Mucosa of stomach (tissue), 1 donor: Measurements from ENCODE around the gene POM121C.
"Not testable (repeated sequence)": the region's sequence is repeated elsewhere in the genome, so short reads cannot be mapped to it uniquely, and the experiment has no call there.

Experiments used
- H3K27me3 ChIP-seq: one replicate; pipeline ENCODE4 v1.7.0; 2013; ENCODE audit warnings: mild to moderate bottlenecking, low read length; ENCODE audit not compliant: control insufficient read depth, insufficient read depth
- H3K36me3 ChIP-seq: one replicate; pipeline ENCODE4 v1.7.0; 2013; ENCODE audit warnings: low read length; ENCODE audit not compliant: control insufficient read depth, insufficient read depth
- H3K4me1 ChIP-seq: one replicate; pipeline ENCODE4 v1.7.0; 2013; ENCODE audit warnings: mild to moderate bottlenecking, low read length; ENCODE audit not compliant: control insufficient read depth, insufficient read depth
- H3K4me3 ChIP-seq: one replicate; pipeline ENCODE4 v1.7.0; 2013; ENCODE audit warnings: low read length
- H3K9ac ChIP-seq: one replicate; pipeline ENCODE4 v1.7.0; 2013; ENCODE audit warnings: mild to moderate bottlenecking, low read length, moderate library complexity
- H3K9me3 ChIP-seq: one replicate; pipeline ENCODE4 v1.7.0; 2013; ENCODE audit warnings: mild to moderate bottlenecking, low read length, moderate library complexity; ENCODE audit not compliant: control insufficient read depth
- donor health status: Pancreatic carcinoma.

The POM121C gene

DNA sequence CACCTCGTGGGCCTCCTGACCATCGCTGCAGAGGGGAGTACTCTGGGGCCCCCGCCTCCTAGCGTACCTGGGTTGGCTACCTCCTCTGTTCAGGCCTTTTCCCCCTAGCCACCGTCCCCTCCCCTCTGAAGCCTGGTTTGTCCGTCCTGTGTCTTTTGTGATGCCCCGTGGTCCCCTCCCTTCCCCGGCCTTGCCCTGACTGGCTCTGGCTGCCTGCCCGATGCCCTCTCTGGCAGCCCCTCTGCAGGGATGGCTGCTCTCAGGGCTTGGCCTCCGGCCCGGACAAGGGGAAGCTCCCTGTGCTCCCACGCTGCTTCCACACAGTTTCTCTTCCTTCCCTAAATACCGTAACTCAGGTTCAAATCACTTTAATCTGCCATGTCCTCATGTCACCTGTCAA lies 66.4 kb downstream of the POM121C start:
- H3K36me3 ChIP-seq, H3K4me1 ChIP-seq, H3K27me3 ChIP-seq, H3K4me3 ChIP-seq, H3K9ac ChIP-seq, H3K9me3 ChIP-seq: not testable (repeated sequence)

DNA sequence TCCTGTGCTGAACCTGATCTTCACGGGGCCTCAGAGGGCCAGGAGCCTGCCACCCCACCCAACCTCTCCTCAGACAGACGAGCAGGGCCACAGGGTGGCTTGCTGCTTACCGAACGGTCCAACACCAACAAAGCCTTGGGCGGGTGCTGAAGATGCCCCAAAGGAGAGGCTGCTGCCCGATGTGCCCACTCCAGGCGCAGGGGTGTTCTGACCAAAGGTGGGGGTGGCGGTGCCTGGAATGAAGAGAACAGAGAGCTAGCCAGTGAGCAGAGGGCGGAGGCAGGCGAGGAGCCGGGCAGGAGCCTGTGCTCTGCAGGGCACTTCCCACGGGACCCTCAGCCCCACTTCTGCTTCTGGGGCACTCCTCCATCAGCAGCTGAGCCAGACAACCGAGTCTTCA lies 66.9 kb downstream of the POM121C start:
- not testable (repeated sequence) for H3K27me3 ChIP-seq, H3K36me3 ChIP-seq, H3K9me3 ChIP-seq, H3K4me1 ChIP-seq, H3K4me3 ChIP-seq, H3K9ac ChIP-seq

DNA sequence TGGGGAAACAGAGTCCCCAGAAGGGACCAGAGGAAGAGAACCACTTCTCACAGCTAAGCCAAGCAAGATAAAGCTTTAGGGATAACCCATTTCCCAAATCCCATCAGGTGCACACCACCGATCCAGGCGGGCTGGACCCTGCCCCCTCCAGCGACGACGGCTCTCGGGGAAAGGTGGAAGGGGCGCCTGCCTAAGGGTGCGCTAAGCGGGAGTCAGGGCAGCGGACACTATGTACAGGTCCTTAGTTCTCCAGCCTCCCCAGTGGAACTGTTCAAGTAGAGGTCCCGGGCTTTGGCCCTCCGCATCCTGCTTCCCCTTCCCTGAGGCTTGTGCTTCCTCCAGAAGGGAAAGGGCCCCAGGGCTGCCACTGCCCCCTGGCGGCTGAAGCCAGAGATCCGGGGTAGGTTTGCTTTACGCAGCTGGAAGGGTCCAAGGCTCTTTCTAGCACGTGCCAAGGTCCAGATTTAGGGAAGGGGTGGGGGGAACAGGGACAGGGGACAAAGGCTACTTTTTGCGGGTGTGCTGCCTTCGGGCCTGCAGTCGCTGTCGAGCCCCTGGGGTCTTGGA lies 67.7 kb downstream of the POM121C start:
- not testable (repeated sequence) for H3K27me3 ChIP-seq, H3K4me3 ChIP-seq, H3K9me3 ChIP-seq, H3K4me1 ChIP-seq, H3K36me3 ChIP-seq, H3K9ac ChIP-seq

DNA sequence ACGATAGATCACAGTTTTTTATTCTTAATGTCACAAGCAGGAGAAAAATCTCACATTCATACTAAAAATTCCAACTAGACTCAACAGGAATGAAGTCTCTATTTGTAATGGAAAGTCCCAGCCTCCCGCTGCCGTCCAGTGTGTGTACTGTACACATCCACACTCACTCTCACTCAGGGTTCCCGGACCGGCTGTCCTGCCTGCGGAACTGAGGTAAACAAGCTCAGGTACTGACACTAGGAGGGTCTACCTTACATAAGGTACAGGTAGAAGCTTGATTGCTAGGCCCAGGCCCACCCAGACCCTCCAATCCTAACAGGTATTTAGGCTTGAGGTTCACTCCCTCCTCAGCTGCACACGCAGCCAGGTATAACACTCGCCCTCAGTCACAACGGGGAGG lies 69.3 kb downstream of the POM121C start:
- not testable (repeated sequence) for H3K4me1 ChIP-seq, H3K9ac ChIP-seq, H3K36me3 ChIP-seq, H3K27me3 ChIP-seq, H3K9me3 ChIP-seq, H3K4me3 ChIP-seq

DNA sequence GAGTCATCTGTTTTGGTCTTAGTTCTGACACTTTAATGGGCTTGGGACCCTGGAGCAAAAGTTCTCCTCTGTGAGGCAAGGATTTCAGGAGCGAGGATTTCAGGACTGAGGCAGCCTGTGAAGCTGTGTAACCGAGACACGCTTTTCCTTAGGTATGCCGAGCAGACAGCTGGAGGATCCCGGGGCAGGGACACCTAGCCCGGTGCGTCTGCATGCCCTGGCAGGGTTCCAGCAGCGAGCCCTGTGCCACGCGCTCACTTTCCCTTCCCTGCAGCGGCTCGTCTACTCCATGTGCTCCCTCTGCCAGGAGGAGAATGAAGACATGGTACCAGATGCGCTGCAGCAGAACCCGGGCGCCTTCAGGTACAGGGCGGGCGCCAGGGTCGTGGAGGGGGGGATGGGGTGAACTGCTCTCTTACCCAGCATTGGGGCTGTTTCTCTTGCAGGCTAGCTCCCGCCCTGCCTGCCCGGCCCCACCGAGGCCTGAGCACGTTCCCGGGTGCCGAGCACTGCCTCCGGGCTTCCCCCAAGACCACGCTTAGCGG lies 70.2 kb downstream of the POM121C start:
- not testable (repeated sequence) for H3K4me1 ChIP-seq, H3K27me3 ChIP-seq, H3K9ac ChIP-seq, H3K4me3 ChIP-seq, H3K36me3 ChIP-seq, H3K9me3 ChIP-seq

DNA sequence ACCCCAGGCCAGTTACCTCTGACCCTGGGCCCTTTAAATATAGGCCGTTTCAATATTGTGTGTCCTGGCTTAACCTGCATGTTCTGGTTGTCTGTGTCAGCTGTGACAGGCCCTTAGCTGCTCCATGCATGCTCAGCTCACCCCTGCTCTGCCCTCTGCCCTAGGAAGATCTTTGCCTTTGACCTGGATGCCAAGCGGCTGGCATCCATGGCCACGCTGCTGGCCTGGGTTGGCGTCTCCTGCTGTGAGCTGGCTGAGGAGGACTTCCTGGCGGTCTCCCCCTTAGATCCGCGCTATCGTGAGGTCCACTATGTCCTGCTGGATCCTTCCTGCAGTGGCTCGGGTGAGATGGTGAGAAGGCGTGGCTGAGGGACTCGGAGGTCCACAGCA lies 70.7 kb downstream of the POM121C start:
- not testable (repeated sequence) for H3K9ac ChIP-seq, H3K27me3 ChIP-seq, H3K4me3 ChIP-seq, H3K4me1 ChIP-seq, H3K9me3 ChIP-seq, H3K36me3 ChIP-seq

DNA sequence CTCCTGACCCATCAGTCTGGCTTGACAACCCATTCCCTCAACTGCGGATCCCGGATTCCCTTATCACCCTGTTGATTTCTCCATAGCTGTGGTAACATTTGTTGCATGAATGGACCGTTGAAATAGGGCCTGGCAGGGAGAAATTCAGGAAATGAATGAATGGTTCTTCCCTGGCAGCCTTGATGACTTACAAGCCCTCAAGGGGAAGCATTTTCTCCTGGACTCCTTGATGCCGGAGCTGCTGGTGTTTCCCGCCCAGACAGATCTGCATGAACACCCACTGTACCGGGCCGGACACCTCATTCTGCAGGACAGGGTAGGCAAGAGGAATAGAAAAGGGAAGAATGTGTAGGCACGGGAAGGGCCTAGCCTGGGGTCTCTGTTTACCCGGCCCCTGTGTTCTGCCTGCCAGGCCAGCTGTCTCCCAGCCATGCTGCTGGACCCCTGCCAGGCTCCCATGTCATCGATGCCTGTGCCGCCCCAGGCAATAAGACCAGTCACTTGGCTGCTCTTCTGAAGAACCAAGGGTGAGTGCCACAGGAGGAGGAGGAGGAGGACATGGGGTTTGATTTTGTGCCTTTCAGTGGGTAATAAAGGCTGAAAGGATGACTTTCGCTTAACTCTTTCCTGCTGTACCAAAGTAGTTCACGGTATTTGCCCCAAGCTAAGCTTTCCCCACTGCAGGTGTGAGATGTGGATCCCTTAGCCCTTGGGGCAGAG lies 71.2 kb downstream of the POM121C start:
- H3K4me3 ChIP-seq, H3K36me3 ChIP-seq, H3K27me3 ChIP-seq, H3K4me1 ChIP-seq, H3K9me3 ChIP-seq, H3K9ac ChIP-seq: not testable (repeated sequence)

DNA sequence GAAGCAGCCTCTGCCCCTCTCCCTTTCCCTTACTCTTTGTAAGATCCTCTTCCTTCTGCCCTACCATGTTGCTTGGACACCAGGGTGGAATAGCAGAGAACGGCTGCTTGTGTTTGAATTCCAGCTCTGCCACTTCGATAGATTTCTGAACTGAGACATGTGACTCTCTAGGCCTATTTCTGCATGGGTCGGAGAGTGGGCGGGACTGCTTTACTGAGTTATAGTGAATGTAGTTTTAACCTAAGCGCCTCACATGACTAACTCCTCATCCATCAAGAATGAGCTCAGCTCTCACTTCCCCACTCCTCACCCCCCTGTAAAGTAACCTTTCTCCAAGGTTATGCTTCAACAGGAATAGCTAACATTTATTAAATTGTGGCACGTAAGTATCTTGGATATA lies 71.9 kb downstream of the POM121C start:
- H3K4me1 ChIP-seq, H3K9me3 ChIP-seq, H3K27me3 ChIP-seq, H3K4me3 ChIP-seq, H3K9ac ChIP-seq, H3K36me3 ChIP-seq: not testable (repeated sequence)

DNA sequence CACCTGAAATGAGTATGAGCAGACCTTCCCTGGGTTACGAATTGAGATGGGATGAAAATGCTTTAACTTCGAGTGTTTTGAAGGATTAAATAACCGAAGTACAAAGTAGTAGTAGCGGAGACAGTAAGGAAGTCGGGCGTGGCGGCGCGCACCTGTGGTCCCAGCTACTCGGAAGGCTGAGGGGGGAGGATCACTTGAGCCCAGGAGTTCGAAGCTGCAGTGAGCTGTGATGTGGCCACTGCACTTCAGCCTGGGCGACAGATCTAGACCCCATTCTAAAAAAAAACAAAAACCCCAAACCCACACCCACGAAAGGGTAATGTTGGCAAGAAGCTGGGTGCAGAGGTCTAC lies 75.3 kb downstream of the POM121C start:
- H3K27me3 ChIP-seq, H3K4me3 ChIP-seq, H3K9me3 ChIP-seq, H3K36me3 ChIP-seq, H3K9ac ChIP-seq, H3K4me1 ChIP-seq: not testable (repeated sequence)

DNA sequence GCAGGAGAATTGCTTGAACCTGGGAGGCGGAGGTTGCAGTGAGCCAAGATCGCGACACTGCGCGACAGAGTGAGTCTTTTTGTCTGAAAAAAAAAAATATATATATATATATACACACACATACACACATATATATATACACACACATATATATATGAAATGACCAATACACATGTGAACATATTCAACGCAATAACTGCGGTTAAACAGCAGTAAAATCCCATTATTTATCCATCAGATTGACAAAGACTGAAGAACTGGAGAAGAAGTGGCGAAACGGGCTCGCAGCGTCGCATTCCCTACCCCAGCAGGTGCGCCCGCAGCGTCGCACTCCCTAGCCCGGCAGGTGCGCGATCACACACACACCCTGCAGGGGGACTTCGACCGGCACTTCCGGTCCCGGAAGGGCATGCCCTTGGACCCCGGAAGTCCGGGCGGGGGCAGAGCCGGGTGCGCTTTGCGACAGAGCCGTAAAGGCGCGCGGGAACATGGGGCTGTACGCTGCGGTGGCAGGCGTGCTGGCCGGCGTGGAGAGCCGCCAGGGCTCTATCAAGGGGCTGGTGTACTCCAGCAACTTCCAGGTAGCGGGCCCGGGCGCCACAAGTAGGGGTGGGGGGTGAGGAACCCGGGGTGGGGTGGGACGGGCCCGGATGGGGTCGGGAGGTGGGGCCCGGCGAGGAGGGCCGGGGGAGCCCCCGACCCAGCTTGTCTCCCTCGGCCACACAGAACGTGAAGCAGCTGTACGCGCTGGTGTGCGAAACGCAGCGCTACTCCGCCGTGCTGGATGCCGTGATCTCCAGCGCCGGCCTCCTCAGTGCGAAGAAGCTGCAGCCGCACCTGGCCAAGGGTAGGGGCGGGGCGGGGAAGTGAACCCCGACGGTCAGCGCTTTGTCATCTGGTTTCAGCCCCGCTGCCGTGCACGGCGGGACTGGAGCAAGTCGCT lies 75.9 kb downstream of the POM121C start:
- H3K27me3 ChIP-seq, H3K9ac ChIP-seq, H3K4me1 ChIP-seq, H3K9me3 ChIP-seq, H3K4me3 ChIP-seq, H3K36me3 ChIP-seq: not testable (repeated sequence)

DNA sequence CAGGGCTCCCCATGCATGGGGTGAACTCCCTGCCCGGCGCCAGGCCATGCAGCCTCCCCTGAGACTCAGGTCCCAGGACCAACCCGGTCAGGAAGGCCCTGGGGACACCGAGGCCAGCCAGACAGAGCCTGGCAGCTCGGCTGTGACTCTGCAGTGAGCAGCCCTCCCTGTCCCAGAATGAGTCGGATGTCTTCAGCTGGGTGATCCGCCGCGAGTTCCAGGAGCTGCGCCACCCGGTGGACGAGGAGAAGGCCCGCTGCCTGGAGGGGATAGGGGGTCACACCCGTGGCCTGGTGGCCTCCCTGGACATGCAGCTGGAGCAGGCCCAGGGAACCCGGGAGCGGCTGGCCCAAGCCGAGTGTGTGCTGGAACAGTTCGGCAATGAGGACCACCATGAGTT lies 81.4 kb downstream of the POM121C start:
- not testable (repeated sequence) for H3K9me3 ChIP-seq, H3K4me3 ChIP-seq, H3K27me3 ChIP-seq, H3K9ac ChIP-seq, H3K36me3 ChIP-seq, H3K4me1 ChIP-seq
